DMS153 treated with DMSO at 0.1 percent for 48 hours (cell line): ENCODE data around the gene STK32B.

Experiments used
- DNase-seq: peaks from one replicate; lab custom pipeline; 2025; ENCODE audit not compliant: unreplicated experiment; lab: John Stamatoyannopoulos, UW

STK32B gene

GRCh38 chr4:5030221-5030620 is 21.1 kb upstream of the STK32B start:
- DNase-seq, result no peak

GRCh38 chr4:5030927-5031326 is 20.4 kb upstream of the STK32B start:
- no peak for DNase-seq

- DNase-seq, result no peak
Measured at GRCh38 chr4:5032813-5033212, 18.5 kb upstream of the STK32B start.

- no peak for DNase-seq
Measured at GRCh38 chr4:5033281-5033841, 17.9 kb upstream of the STK32B start.

- no peak for DNase-seq
Measured at GRCh38 chr4:5034206-5034605, 17.1 kb upstream of the STK32B start.

GRCh38 chr4:5036239-5036638 is 15.0 kb upstream of the STK32B start:
- DNase-seq, result no peak

GRCh38 chr4:5037553-5038551 is 13.4 kb upstream of the STK32B start:
- DNase-seq, result no peak

GRCh38 chr4:5039800-5040199 is 11.5 kb upstream of the STK32B start:
- no peak for DNase-seq

GRCh38 chr4:5040856-5041620 is 10.2 kb upstream of the STK32B start:
- no peak for DNase-seq

- DNase-seq, result no peak
Measured at GRCh38 chr4:5041699-5042098, 9.6 kb upstream of the STK32B start.

- no peak for DNase-seq
Measured at GRCh38 chr4:5043579-5043978, 7.7 kb upstream of the STK32B start.

- DNase-seq, result no peak
Measured at GRCh38 chr4:5044341-5044740, 6.9 kb upstream of the STK32B start.

GRCh38 chr4:5045097-5045496 is 6.2 kb upstream of the STK32B start:
- DNase-seq, result no peak

GRCh38 chr4:5048721-5049120 is 2.6 kb upstream of the STK32B start:
- no peak for DNase-seq

GRCh38 chr4:5050520-5051277 is 581 bp upstream of the STK32B start:
- peak; percentile 43 for DNase-seq

- DNase-seq, result no peak
Measured at GRCh38 chr4:5052204-5052702, 973 bp downstream of the STK32B start.

- no peak for DNase-seq
Measured at GRCh38 chr4:5052726-5053425, 1.6 kb downstream of the STK32B start.

- no peak for DNase-seq
Measured at GRCh38 chr4:5054532-5054931, 3.3 kb downstream of the STK32B start.

- no peak for DNase-seq
Measured at GRCh38 chr4:5055411-5055810, 4.1 kb downstream of the STK32B start.

GRCh38 chr4:5066101-5066500 is 14.8 kb downstream of the STK32B start:
- no peak for DNase-seq
